ENCODE results near the gene IL12RB2.
"Not testable (repeated sequence)": the region's sequence is repeated elsewhere in the genome, so short reads cannot be mapped to it uniquely, and the experiment has no call there.

IL12RB2 gene

DNA sequence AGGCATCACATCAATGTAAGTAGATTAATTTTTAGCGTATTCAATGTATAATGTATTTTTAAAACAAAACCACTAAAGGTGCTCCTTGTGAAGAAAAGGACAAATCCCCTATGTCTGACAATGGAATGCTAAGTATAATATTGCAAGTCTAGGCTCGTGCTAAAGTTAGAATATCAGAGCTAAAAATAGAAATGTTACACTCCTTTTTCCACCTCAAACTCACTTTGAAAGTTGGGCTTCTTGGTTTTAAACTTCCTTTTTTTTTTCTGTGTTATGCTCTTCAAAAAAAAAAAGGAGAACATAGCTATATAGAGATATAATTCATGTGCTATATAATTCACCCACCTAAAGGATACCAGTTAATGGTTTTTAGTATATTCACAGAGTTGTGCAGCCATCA, 126.2 kb downstream of the IL12RB2 start:
- no peak for DNase-seq

DNA sequence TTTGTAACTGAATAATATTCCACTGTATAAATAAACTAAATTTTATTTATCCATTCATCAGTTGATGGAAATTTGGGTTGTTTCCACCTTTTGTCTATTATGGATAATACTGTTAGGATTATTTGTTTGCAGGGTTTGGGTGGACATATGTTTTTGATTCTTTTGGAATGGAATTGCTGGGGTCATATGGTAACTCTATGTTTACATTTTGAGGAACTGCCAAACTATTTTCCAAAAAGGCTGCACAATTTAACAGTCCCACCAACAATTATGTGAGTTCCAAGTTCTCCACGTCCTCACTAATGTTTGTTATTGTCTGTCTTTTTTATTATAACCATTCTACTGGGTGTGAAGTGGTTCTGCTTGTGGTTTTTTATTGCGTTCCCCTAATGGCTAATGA, 126.8 kb downstream of the IL12RB2 start:
- no peak for DNase-seq

DNA sequence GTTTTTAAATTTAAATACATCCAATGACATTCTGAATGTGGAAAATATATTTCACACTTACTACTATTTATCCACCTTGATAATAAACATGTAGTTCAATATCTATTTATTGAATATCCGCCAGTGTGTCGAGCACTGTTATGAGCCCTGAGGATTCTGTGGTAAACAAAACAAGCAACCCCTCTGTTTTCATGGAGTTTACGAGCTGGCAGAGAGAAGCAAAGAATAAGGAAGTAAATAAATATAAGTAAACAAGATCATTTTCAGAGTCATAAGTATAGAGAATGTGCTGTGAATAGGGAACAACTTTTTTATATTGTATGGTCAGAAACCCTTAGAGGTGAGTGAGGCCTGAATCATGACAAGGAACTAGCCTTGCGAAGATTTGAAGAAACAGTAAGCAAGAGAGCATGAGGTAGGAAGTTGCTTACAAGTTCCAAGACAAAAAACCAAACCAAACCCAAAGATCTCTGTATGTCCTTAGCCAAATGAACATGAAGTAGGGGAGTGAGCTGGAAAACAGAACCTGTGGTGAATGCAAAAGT, 128.9 kb downstream of the IL12RB2 start:
- no peak for DNase-seq

DNA sequence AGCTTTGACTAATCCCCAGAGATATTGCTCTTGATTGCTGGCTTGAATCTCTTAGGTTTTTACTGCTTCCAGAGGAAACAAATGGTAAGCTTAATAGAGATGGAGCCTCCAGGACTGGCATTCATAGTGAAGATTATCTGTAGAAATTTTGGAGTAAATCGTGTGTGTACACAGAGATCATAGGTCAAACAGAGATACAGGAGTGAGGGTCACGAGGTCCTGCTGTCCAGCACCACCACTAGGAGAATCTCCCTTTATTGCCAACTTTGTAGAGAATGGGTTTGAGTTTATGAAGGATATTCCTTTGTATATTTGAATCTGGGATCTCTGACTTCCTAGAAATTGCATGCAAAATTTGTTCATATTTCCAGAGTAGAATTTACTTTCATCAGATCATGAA, 130.3 kb downstream of the IL12RB2 start:
- no peak for DNase-seq

DNA sequence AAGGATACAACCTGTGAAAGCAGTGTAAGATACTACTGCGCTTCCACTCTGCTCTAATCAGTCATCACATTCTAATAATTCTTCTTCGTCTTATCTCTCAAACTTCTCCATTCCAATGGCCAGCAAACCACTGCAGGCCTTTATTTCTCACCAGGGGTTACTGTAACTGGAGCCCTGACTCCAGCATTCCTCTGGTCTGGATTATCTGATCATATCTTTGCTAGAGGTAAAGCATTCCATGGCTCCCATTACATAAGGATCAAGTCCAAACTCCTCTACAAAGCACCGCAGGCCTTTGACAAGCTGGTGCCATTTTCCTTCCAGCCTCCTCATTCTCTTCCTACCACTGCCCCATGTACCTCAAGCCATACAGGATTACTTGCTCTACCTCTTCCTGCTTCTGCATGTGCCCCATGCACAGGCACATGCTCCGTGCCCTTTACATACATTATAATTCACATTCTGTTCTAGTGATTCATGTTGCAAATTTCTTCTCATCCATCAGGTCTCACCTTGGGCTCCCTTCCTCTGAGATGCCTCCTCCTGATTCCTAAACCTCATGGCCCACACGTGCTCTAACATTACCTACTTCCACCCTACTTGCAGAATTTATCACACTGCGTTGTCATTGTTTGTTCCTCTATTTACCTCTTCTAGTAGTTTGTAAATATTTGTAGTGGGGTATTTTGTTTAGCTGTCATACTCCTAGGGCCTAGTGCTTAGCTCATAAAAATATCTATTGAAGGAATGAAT, 131.8 kb downstream of the IL12RB2 start:
- DNase-seq: no peak

DNA sequence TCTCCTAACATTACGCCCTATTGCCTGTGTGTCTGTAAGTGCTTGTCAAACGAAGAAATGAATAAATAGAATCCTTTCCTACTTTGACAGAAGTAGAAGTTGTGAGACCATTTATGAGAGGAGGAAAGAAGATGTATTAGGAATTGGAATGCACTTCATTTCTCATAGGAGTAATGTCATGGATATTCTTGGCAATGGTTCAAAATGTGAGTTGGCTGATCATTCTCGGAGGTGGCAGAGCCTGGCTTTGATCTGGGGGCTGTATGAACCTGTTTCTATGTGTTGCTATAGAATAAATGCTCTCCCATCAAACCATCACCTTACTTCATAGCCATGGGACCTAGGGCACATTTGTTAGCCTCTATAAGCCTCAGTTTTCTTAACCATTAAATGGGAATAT, 132.7 kb downstream of the IL12RB2 start:
- no peak for DNase-seq

DNA sequence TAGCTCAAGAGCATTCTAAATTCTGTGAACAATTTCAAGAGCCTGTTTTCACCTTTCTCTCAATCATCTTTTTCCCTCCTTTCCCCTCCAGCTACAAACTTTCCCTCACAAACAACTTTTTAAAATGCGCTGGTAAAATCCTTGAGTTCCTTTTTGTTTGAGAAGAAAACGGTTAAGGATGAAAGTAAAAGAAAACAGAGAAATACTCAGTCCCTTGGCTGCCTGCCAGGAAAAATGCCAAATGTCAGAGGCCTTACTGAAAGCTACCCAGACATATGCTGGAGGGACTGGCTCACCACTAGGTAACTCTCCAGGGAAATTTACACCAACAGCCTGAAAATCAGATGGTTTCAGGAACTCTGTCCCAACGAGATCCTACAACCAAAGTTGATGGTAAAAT, 133.5 kb downstream of the IL12RB2 start:
- DNase-seq: no peak

DNA sequence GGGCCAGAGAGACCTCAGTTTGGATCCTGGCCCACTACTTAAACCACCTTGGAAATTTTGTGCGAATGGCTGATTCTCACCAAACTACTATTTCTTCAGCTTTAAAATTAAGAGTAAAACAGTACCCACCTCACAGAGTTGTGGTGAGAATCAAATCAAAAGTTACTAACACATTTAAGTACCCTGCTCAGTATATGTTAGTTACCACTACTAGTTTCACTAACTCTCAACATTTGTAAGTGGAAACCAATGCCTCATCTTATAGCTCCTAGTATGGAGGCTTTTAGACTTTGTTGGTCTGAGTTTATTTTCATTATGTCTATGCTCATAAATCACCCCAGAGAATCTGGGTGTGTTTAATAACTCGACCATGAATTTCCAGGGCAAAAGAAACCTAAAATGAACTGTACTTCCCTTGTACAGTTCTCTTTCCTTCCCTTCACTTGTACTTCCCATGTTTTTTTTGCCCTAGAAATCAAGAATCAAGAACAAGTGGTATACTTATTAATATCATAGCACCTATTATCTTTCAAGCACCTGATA, 134.1 kb downstream of the IL12RB2 start:
- DNase-seq: no peak

DNA sequence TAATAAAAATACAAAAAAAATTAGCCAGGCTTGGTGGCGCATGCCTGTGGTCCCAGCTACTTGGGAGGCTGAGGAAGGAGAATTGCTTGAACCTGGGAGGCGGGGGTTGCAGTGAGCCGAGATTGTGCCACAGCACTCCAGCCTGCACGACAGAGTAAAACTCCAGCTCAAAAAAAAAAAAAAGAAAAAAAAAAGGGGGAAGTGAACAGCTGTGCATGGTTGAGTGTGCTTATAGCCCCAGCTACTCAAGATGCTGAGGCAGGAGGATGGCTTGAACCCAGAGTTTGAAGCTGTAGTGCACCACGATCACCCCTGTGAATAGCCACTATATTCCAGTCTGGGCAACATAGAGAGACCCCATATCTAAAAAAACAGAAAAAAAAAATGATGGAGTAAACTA, 138.3 kb downstream of the IL12RB2 start:
- DNase-seq: not testable (repeated sequence)
